Measurements from ENCODE around the gene SLC25A11.

Gene SLC25A11

DNA sequence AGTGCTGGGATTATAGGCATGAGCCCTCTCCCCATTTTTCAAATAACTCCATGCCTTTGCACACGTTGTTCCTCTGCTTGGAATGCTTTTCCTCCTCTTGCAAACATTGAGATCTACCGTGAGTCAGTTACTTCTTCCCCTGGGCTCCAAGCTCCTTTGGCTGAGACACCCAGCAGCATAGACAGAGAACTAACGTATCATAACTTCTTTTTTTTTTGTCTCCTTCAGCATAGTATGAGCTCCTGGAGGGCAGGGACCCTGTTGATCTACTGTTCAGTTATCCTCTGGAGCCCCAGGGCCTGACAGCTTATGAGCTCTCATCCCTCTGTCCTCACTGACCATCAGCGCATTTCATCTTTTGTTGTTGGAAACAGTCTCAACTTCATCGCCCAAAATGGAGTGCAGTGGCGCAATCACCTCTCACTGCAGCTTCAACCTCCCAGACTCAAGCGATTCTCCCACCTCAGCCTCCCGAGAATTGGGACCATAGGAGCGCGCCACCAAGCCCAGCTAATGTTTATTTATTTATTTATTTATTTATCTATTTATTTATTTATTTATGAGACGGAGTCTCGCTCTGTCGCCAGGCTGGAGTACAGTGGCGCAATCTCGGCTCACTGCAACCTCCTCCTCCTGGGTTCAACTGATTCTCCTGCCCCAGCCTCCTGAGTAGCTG, 25.6 kb upstream of the SLC25A11 start:
- DNase-seq: no peak

DNA sequence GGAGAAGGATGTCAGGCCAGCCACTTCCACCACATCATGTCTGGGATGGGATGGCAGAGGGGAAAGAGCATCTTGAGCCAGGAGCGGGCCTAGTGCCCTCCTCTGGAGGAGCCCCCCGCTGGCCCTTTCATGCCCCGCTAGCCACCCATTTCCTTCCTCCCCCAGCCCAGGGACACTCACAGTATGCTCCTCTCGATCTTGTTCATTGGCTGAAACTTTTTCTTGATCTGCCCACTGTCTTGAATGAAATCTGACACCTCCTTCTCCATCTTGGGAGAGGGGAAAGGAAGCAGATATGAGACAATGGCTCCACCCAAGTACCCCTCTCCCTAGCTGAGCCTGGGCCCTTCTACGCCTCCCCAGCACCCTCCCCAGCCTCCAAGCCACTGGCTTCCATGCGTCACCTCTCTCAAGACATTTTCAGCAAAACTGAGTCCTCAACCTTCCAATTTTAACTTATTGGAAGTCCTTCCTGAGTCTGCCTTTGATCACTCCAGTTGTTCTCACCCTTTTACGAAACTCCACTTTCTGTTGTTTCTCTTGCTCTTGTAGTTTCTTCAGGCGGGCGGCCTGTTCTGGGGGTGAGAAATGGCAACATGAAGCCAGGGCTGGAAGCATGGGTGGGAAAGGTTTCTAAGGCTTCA, 20.6 kb upstream of the SLC25A11 start:
- no peak for DNase-seq

DNA sequence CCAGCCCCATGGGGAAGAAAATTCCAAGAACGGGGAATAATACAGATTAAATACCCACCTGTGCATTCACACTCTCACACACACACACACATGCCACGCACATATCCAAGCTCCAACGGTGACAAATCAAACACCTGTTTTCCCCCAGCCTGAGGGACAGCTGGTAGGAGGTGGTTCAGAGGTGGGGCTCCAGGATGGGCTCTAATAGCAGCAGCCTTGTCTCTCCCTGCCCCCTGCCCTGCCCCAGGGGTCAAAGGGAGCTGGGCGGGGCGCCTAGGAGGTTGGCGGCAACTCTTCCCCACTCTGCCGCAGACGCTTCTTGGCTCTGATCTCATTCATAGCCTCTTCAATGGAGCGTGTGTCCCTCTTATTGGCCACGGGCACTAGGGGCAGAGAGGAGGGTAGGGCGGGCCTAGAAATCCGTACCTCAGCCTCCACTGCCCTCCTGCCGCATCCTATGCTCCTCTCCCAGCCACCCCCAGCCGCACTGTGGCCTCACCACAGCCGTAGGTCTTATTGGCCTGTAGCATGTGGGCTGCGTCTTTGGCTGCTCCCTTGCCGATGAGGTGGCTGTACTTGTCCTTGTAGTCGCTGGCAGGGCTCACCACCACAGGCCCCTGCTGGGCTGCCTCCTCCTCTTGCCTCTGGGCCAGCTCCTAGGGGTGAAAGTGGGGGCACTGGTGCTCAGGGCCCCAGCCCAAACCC, 19.6 kb upstream of the SLC25A11 start:
- no peak for DNase-seq

DNA sequence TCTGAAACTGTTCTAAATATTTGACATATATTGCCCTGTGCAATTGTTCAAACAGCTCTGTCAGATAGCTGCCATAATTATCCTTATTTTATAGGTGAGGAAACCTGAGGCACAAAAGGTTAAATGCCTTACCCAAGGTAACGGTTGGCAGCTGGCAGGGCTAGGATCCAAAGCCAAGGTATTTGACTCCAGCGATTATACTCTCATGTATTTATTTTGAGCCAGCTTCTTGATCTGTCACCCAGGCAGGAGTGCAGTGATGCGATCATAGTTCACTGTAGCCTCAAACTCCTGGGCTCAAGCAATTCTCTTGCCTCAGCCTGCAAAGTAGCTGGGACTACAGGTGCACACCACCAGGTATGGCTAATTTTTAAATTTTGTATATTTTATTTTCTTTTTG, 18.3 kb upstream of the SLC25A11 start:
- DNase-seq: no peak

DNA sequence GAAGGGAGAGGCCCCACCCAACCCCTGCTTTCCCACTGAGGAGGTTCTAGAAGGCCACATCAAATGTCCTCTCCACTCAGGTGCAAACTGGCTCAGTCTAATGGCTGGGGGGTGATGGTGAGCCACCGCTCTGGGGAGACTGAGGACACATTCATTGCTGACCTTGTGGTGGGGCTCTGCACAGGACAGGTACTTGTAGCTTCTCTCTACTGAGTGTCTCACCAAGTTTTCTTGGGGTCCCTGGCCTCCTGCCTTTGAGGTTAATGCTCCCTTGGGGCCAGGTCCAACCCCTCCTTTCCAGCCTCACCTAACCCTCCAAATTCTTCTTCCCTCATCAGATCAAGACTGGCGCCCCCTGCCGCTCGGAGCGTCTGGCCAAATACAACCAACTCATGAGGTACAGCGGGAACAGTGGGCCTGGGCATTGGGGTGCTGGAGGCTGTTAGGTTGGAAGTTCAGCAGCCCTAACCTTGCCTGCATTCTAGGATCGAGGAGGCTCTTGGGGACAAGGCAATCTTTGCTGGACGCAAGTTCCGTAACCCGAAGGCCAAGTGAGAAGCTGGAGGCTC, 16.7 kb upstream of the SLC25A11 start:
- DNase-seq: no peak

DNA sequence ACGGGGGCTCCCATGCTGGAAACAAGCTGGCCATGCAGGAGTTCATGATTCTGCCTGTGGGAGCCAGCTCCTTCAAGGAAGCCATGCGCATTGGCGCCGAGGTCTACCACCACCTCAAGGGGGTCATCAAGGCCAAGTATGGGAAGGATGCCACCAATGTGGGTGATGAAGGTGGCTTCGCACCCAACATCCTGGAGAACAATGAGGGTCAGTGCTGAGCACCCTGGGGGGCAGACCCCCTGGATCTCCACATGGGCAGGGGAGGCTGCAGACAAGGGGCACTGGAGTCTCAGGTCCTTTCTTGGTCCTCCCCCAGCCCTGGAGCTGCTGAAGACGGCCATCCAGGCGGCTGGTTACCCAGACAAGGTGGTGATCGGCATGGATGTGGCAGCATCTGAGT, 15.2 kb upstream of the SLC25A11 start:
- DNase-seq: no peak

DNA sequence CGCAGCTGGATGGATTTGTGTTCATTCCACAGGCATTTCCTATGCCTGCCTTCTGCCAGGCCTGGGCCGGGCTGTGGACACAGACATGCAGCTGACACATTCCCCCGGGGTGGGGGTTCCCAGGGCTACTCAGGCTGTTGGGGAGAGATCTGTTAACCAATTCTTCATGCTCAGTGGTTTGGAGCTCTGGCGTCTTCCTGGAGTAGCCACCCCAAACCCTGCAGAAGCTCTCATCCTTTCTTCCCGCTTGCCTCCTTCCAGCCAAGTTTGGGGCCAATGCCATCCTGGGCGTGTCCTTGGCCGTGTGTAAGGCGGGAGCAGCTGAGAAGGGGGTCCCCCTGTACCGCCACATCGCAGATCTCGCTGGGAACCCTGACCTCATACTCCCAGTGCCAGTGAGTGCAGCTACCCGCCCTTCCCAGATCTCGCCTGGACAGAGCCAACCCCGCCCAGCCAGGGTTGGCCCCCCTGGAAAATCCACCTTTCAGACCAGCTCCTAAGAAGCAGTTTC, 13.7 kb upstream of the SLC25A11 start:
- no peak for DNase-seq

DNA sequence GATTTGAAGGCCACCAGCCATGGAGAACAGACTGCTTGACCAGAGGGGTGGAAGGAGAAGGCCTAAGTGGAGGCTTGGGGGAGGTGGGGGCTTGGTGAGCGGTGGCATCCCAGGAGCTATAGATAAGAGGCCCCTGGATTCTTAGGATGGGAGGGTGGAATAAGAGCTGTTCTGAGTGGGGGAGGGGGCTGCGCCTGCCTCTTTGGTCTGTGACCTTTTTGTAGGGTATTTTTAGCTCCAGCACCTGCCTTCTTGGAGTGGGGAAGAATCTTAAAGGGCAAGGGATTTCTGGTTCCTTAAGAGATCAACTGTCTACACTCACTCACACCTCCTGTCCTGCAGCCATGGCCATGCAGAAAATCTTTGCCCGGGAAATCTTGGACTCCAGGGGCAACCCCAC, 11.6 kb upstream of the SLC25A11 start:
- DNase-seq: no peak

DNA sequence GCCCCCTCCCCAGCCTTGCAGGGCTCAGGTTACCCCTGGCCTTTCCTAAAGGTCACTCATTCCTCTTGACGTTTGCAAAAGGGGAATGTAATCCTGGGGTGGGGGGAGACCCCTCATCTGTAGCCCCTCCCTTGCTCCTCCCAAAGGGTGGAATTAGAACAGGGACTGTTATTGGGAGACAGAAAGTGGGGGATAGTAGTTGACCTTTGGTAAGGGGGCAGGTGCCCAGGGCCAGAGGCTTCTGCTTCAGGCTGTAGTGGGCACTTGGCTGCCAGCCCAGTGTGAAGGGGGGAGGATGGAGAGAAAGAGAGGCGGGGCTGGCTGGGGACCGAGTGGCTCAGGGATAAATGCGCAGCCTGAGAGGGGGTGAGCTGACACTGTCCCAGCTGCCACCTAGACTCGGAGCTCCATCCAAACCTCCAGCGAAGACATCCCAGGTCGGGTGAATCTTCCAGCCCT, 10.9 kb upstream of the SLC25A11 start, which contains the start of gene ENO3:
ENO3 (plus strand) TSS at position 374 of the 459 bp plus-strand sequence. CDS start 711 bp downstream, outside the sequence.
- DNase-seq: peak; percentile 33

DNA sequence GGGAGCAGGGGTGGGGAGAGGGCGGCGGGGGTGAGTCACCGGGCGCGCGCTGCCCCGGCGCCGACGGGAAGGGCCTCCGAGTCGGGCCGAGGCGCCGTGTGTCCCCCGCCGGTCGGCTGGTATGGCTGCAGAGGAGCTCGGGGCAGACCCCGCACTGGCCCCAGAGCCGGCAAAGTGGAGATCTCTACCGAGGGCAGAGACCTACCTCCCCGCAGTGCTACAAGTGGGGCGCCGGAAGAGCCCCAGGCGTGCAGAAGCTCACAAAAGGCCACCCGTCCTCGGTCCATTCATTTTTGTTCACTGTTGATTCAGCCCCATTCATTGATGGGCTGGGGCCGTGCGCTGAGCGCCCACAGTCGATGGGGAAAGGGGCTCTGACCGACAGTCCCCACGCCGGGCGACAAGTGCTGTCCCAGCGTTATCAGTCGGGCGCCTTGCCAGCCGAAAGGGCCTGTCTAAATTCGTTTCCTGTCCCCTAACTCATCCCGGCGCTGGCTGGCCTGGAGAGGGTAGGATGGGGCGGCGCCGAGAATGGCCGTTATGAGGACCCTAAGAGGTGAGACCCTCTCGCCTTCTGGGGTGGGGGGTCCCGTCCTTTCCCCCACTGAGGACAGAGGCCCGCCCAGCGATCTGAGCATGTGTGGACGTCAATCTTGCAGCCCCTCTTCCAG, 10.4 kb upstream of the SLC25A11 start:
- no peak for DNase-seq

DNA sequence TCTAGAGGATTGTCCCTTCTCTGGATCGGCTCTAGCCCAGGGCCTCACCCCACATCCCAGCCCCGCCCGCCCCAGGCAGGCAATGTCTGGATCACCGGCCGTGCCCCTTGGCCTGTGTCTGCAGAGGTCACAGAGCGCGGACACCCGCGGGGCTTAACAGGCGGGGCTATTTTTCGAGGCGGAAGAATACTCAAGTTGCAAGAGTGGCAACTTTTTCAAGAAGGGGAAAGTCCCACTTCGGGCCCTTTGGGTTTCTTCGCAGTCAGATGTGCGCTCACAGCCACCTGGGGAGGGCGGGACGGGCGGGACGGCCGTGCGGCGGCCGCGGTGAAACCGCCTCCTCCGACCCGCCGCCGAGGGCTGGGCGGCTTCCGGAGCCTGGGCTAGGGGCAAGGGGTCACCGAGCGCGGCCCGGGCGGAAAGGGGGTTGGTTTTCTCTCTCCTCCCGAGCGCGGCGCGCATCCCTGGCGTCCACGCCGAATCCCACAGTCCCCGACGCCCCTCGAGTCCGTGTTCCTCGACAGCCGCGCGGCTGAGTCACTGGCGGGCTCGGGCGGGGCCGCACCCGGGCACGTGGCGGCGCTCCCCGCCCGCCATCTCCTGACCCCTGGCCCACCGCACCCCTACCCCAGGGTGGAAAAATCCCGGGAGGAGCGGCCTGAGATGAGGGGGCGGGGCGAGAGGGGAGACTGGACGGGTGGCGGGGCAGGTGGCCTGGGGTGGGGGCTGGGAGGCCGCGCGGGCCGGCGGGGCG, 9.7 kb upstream of the SLC25A11 start:
- DNase-seq: peak; percentile 43

DNA sequence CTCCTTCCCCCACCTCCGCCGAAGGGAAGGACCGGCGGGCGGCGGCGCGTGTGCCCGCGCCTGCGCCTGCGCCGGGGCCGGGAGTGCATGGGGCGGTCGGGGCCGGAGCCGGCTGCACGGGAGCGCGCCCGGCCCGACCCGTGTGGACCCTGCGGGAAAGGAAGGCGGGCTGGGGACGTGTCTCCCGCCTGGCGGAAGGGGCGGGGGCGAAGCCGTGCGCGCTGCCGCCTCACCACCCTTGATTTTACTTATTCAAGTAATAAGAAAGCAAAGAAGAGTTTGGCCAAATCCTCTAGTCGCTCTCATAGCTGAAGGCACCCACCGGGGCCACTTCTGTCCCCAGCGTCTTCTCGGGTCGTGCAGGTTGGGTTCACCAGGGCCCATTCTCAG, 9.1 kb upstream of the SLC25A11 start:
- DNase-seq: peak; percentile 93

DNA sequence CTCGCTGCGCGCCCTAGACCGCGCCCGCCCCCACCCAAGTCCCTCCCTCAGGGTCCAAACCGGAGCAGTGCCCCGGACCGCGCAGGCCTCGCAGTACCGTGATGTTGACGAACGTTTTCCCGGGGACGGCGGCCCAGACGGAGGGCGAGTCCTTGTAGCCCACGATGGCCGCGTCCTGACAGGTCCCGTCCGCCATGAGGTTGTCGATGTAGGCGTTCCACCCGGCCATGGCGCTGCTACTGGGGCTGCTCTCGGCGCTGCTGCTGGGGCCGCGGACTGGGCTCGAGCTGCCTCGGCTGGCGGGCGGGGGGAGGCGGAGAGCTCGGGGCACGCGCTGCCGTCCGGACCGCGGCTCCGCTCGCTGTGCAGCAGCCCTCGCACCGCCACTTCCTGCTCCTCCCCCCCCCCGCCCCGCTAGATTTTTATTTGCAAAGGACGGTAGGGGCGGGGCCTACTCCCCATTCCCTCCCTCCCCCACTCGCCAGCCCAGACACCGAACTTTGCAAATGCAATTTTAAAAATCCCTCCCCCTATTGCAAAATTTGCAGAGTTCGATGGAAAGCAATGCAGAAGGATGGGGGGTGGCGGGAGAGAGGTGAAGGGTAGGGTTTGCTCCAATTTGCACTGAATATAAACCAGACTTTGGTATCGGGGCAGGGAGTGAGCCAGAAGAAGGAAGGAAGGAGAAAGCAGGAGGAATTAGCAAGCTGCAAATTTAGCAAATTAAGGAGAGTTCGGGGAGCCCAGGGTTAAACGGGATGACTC, 8.5 kb upstream of the SLC25A11 start, which contains the start of gene PFN1:
PFN1 (minus strand) TSS at position 365 of the 765 bp plus-strand sequence; CDS start at position 229, 136 bp downstream.
- peak; percentile 93 for DNase-seq

DNA sequence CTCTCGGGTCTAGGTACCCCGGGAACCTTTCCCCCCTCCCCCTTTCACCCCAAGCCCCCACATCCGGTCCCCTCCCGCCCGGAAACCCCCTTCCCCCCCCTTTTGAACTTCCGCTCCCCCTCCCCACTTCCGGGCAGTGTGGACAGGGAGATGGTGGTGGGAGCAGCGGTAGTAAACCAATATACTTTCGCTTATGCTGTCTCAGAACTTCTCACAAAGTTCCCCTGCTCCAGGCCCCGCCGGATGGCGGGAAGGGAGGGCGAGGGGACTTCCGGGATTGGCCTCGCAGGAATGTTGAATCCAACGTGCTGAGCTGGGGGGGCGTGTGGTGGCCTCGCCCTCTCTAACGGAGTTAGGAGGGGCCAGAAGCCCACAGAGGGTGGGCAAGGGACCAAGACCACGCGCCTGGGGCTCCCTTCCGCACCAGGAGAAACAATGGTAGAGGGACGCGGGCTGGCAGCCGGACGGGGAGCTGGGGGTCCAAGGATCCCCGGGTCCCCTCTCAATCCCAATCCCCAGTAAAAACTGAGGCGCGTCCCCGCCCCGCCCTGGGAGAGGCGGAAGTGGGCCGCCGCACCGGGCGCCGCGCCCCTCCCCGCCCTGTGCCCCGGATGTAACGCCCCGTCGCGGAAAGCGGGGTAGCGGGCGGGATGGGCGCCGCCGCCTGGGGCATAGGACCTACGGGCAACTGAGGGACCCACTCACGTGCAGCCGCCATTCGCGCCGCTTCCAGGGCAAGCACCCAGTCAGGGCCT, 7.7 kb upstream of the SLC25A11 start:
- no peak for DNase-seq

DNA sequence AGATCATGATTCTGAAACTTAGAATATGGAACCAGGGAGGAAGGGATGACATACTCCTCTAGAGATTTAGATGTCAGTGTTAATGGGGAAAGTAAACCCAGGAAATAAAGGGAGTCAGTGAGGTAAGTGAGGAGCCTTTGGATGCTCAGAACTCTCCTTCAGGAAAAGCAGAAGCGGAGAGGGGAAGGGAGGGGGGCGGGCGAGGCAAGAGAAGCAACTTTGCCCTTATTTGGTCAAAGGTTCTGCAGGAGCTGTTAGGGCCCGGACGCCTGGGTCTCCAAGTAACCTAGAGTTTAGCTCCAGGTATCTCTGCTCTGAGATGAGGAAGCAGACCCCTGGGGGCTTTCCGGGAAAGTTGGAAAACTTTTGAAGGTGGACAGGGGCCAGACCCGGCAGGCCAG, 7.2 kb upstream of the SLC25A11 start:
- DNase-seq: no peak

DNA sequence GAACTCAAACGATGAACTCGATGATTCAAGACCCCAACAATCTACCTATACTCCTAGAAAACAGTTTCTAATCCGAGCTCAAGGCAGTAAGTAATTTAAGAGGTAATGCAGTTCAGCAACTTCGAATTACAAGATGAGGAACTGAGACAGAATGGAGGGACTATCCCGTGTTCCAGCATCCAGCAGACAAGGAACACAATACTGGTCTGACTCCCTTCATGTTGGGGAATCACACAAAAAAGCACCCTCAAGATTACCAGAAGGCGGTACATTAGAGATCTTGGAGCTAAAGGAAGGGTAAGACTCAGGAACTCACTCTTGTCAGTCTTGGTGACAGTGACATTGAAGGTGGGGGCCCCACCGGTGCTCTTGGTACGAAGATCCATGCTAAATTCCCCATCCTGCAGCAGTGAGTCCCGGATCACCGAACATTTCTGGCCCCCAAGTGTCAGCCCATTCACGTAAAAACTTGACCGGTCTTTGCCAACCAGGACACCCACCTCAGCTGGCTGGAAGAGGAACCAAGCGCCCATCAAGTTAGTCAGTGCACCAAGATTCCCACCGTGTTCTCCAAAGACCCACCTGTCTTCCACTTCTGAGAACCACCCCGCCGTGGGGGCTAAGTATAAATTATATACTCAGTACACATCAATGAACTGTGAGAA, 6.6 kb upstream of the SLC25A11 start:
- no peak for DNase-seq

DNA sequence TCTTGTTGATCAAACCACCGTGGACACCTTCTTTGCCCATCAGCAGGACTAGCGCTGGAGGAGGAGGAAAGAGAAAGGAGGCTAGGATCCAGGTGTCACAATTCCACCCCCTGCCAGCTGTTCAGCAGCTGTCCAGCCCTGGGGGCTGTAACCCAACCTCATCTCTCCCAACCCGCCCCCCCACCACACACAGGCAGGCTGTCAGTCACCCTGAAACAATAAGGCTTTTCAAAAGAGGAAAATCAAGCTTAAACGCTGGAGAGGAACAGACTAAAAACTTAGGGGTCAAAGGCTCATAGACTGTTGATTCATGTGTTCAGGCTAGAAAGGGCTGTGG, 6.1 kb upstream of the SLC25A11 start:
- DNase-seq: no peak

DNA sequence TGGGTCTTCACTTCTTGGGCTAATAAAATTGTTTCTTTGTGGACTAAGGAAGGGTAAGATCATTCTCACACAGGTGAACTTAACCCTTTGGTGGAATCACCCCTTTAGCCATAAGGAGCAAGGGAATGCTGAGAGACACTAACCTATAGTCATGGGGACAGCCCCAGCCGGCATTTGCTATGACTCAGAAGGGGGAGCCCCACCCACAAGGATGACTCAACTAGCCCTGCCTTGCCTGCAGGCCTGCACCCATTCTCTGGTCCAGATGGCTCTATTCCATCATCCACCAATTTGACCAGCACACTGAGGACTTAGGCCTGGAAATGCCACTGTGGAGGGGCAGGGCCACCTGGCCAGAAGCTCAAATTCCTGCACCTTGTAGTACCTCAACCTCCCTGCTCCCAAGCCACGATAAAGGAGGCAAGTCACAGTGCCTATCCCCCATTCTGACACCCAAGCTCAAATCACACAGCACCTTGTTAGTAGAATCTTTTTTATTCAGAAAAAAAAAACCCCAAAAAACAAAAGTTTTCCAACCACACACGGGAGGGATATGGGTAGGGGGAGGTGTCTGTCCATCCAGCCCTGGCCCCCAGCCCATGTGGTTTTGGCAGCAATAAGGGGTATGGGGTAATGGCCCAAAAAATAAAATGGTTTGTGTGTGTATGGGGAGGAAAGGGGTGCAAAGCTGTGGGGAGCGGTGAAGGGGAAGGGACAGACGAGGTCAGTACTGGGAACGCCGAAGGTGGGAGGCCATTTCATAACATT, 5.5 kb upstream of the SLC25A11 start:
- no peak for DNase-seq

DNA sequence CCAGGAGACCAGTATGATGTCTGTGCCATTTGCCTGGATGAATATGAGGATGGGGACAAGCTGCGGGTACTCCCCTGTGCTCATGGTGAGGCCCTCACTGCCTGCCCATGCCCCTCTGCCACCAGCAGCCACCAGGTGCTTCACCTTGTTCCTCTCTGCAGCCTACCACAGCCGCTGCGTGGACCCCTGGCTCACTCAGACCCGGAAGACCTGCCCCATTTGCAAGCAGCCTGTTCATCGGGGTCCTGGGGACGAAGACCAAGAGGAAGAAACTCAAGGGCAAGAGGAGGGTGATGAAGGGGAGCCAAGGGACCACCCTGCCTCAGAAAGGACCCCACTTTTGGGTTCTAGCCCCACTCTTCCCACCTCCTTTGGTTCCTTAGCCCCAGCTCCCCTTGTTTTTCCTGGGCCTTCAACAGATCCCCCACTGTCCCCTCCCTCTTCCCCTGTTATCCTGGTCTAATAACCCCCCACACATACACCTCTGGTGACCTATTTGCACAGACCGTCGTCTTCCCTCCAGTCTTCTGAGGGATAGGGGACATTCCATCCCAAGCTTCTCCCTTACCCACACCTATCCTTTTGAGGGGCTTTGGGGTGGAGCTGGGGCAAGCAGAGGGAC, 4.8 kb upstream of the SLC25A11 start:
- no peak for DNase-seq
